Measurements from ENCODE around the gene NPIPA8.
"Not testable (repeated sequence)": the region's sequence is repeated elsewhere in the genome, so short reads cannot be mapped to it uniquely, and the experiment has no call there.

Gene NPIPA8

GRCh38 chr16:18336636-18337035, at the start of gene NPIPA8:
NPIPA8 (minus strand) TSS chr16:18336736; CDS start chr16:18332662, 4,074 bp downstream.
- not testable (repeated sequence) for DNase-seq

- not testable (repeated sequence) for DNase-seq
Measured at GRCh38 chr16:18385285-18385684, 48.7 kb upstream of the NPIPA8 start.

GRCh38 chr16:18384869-18385268, 48.3 kb upstream of the NPIPA8 start:
- not testable (repeated sequence) for DNase-seq

GRCh38 chr16:18384098-18384636, 47.6 kb upstream of the NPIPA8 start:
- DNase-seq = not testable (repeated sequence)

GRCh38 chr16:18382696-18383095, 46.2 kb upstream of the NPIPA8 start:
- not testable (repeated sequence) for DNase-seq

GRCh38 chr16:18347742-18348141, 11.2 kb upstream of the NPIPA8 start:
- not testable (repeated sequence) for DNase-seq

- not testable (repeated sequence) for DNase-seq
Measured at GRCh38 chr16:18346993-18347392, 10.5 kb upstream of the NPIPA8 start.

- not testable (repeated sequence) for DNase-seq
Measured at GRCh38 chr16:18344634-18345033, 8.1 kb upstream of the NPIPA8 start.

- DNase-seq = not testable (repeated sequence)
Measured at GRCh38 chr16:18341986-18342385, 5.5 kb upstream of the NPIPA8 start.

GRCh38 chr16:18341417-18341960, 5.0 kb upstream of the NPIPA8 start:
- not testable (repeated sequence) for DNase-seq

- DNase-seq = not testable (repeated sequence)
Measured at GRCh38 chr16:18339210-18339609, 2.7 kb upstream of the NPIPA8 start.

- not testable (repeated sequence) for DNase-seq
Measured at GRCh38 chr16:18311811-18312210, 24.7 kb downstream of the NPIPA8 start.

GRCh38 chr16:18309159-18309558, 27.4 kb downstream of the NPIPA8 start:
- not testable (repeated sequence) for DNase-seq

GRCh38 chr16:18307241-18307640, 29.3 kb downstream of the NPIPA8 start:
- not testable (repeated sequence) for DNase-seq

- DNase-seq = not testable (repeated sequence)
Measured at GRCh38 chr16:18306066-18306465, 30.5 kb downstream of the NPIPA8 start.

GRCh38 chr16:18303059-18303706, 33.4 kb downstream of the NPIPA8 start:
- DNase-seq = not testable (repeated sequence)

GRCh38 chr16:18297714-18298113, 38.8 kb downstream of the NPIPA8 start:
- DNase-seq = not testable (repeated sequence)

- not testable (repeated sequence) for DNase-seq
Measured at GRCh38 chr16:18296931-18297330, 39.6 kb downstream of the NPIPA8 start.

- DNase-seq = not testable (repeated sequence)
Measured at GRCh38 chr16:18294371-18294770, 42.2 kb downstream of the NPIPA8 start.

- not testable (repeated sequence) for DNase-seq
Measured at GRCh38 chr16:18293337-18293956, 43.1 kb downstream of the NPIPA8 start.

- DNase-seq = not testable (repeated sequence)
Measured at GRCh38 chr16:18290959-18291358, 45.6 kb downstream of the NPIPA8 start.

- not testable (repeated sequence) for DNase-seq
Measured at GRCh38 chr16:18286342-18286741, 50.2 kb downstream of the NPIPA8 start.

- not testable (repeated sequence) for DNase-seq
Measured at GRCh38 chr16:18280319-18280718, 56.2 kb downstream of the NPIPA8 start.

GRCh38 chr16:18276756-18277155, 59.8 kb downstream of the NPIPA8 start:
- DNase-seq = not testable (repeated sequence)

Data from stimulated activated CD4-positive, alpha-beta T cell treated with anti-CD3 and anti-CD28 coated beads, Interleukin-4, amount 100 ng/mL, for 4 hours (primary cell).